Stimulated activated CD8-positive, alpha-beta memory T cell treated with anti-CD3 and anti-CD28 coated beads, Interleukin-12 subunit alpha, Interleukin-12 subunit beta, amount 100 ng/mL, for 4 hours (primary cell): ENCODE results near the gene RIN3.
A peak's percentile ranks its signal among the peaks of the same experiment; 100 is the strongest.

Source experiments
- DNase-seq: peaks from one replicate; pipeline ENCODE4 v3.0.0-alpha.2; 2020; ENCODE audit warnings: low read depth

Gene RIN3

DNA sequence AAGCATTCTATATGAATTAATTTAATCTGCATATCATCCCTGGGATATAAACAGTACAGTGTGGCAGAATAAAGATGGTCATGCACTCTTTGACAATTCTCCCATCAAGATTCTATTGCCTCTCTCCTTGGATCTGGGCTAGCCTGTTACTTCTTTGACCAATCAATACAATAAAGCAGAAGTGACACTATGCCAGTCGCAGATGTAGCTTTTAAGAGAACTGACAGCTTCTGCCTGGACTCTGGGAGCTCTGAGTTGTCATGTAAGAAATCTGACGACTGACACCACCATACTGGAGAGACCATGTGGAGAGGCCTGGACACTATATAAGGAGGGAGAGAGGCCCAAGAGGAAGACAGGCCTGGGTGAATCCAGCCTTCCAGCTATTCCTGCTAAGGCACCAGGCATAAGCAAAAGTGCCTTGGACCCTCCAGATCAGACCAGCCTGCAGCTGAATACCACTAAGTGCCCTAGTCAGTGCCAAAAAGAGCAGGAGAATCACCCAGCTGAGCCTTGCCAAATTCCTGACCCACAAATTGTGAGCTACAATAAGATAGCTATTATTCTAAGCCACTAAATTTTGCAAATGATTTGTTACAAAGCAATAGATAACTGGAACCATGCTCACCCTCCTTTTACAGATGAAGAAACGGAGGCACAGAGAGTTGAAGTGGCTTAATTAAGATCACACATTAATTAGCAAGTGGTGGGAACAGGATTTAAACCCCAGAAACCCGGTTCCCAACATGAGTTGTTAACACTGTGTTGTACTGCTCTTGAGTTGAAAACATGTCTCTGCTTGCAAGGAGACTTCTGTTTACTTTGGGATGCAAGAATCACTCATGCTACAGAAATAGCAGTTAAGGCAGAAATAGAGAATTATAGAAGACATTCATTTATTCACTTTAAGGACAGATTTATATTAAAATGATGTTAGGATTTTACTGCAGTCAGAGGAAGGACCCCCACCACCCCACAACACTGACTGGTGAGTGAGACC, 84.6 kb downstream of the RIN3 start:
- no peak for DNase-seq

DNA sequence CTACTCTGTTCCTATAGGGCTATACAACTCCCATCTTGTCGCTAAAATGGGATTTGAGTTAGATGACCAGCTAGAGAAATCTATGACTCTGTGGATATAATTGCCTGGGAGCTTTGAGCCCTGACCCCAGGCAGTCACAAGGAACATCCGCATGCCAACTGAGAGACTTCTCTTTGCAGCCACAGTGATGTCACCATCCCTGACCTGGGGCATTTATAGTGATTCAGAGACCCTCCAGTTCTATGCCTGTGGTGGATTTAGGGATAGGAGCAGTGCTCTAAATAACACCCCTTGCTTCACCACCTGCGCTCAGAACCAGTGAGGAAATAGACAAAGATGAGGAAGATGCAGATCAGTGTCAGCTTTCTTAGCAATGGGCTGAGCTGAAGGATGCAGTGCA, 86.2 kb downstream of the RIN3 start:
- DNase-seq = no peak

DNA sequence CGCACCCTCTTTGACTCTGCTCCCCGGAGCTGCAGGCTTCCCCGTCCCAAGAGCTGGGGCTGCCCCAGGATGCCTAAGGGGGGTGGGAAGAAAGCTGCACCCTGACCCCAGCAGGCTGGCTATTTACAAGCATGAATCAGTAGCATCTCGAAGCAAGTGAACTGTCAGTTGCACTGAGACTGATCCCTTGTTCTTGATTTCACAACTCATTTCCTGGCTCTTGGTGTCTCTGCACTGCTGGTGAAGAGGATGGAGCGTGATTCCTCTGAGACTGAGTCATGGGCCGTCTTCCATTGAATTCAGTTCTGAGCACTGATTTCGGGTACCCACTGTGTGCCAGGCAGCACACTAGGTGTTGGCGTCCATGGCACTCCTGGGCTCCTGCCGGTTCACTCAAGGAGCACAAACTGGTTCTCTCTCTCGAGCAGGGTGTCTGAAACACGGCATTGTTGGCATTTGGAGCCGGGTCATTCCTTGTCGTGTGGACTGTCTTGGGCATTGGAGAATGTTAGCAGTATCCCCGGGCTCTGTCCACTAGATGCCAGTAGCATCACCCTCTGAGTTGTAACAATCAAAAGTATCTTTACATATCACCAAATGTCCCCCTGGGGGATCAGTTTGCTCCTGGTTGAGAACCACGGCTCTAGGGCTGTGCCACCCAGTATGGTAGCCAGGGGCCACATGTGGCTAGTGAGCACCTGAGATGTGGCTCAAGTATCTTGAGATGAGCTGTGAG, 86.9 kb downstream of the RIN3 start:
- no peak for DNase-seq

DNA sequence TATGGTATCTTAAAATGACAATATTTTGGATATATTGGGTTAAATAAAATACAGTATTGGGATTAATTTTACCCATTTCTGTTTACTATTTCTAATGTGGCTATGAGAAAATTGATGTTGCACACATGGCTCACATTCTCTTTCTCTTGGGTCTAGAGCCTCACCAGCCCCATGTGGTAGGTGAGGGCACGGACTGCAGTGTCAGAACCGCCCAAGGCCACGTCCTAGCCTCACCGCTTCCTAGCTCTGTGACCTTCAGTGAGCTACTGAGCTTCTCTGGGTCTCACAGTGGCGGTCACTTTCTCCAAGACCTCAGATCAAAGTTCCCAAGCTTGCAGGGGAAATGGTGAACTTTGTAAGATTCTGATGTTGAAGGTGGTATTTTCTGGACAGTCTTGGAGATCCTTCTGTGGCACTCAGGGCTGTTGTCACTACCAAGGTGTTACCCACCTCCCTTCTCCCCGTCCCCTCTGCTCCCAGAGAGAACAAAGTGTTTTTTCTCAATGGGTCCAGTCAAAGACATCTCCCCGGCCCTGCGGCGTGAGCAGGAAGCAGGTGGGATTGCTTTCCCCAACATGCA, 87.6 kb downstream of the RIN3 start:
- DNase-seq = no peak

DNA sequence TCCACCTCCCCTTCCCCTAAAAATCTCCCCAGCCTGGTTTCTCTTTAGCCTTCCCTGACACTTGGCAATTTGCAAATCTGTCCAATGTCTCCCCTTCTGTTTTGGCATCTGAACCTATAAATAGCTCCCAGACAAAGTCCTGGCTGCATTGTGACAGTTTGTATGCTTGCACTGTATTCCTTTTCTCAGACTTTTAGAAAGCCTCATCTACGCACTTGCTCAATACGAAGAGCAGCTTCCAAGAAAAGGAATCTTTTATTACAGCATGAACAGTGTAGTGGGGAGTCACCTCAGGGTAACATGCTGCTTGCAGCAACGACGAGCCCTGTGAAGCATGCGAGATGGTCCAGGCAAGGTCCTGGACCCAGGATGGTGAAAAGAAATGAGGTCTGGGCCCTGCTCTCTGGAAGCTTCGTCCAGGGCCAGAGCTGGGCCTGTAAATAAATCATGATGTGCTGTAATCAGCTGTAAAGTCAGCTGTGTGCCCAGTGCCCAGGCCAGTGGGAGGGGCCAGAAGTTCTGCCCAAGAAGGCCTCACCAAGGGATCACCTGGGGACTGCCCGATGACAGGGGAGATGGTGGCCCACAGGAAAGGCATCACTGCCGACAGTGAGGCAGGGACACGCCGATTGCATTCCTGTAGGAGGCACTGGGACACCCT, 88.3 kb downstream of the RIN3 start:
- no peak for DNase-seq

DNA sequence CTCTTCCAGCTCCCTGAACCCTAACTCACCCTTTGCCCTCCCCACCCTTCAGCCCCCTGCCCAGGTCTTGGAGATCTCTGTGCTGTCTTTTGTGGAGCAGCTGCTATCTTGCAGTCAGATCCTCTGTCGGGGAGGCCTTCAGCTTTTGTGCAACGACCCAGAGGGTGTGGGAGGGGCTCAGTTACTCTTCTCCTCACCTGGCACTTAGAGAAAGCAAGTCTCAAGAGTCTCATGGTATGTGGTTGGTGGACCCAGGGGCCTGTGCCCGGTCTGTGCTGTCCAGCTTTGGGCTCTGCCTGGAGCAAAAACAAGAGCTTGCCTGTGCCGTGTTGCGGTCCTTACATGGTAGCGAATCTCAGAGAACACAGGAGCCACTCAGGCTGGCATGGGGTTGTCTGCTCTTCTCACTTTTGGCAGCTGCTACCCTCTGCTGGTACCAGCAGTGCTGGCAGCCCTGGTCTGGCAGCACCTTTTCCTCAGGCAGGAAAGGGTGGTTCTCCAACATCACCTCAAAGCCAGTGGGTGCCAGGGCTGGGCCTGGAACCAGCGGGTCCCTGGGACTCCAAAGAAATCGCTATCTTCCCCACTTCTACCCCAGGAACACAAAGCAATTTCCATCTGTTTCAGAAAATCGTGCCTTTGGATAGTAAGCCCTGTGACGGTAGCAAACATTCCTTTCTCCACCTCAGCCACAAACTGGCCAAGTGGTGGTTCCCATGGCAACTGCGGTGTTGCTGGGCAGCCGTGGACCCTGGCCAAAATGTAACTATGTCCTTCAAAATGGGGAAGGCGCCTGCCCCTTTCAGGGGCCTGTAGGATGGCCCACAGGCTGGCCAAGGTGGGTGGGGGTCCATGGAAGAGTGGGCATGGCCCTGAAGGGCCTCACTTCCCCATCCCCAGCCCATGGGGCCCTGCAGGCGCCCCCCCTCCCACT, 90.0 kb downstream of the RIN3 start:
- peak; percentile 22 for DNase-seq

DNA sequence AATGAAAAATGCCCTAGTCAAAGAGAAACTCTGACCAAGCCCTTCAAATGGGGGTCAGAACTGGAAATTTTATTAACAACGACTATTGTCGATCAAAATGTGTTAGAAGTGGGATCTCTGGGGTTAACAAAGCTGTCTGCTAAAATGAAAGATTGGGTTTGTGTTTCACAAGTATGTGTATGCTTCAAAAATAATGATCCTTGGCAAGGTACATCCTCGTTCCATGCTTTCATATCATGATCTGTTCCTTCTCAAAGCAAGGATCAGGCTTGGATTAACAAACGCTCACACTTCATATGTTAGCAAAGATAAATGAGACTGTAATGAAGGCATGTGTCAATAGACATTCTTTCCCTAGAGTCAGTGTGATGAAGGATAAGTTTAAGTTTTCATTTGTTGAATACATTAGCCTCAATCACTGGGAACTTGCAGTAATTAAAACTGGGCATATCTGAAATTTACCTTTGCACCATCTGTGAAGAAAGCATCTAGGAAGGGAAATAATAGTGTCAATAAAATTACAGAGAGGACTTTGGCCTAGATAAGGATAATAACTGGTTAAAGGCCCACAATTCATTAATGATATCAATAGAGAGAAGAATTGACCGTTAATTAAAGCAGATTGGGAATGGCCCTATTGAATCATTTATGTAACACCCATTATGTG, 91.8 kb downstream of the RIN3 start:
- DNase-seq = no peak

DNA sequence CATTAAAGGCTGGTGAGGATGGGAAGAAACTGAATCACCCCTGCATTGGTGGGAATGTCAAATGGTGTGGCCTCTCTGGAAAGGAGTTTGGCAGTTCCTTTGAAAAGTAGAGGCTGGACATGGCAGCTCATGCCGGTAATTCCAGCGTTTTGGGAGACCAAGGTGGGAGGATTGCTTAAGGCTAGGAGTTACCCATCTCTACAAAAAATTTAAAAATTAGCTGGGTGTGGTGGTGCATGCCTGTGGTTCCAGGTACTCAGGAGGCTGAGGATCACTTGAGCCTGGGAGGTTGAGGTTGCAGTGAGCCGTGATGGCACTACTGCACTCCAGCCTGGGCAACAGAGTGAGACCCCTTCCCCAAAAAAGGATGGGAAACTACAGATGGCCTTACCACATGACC, 93.7 kb downstream of the RIN3 start:
- DNase-seq = no peak

DNA sequence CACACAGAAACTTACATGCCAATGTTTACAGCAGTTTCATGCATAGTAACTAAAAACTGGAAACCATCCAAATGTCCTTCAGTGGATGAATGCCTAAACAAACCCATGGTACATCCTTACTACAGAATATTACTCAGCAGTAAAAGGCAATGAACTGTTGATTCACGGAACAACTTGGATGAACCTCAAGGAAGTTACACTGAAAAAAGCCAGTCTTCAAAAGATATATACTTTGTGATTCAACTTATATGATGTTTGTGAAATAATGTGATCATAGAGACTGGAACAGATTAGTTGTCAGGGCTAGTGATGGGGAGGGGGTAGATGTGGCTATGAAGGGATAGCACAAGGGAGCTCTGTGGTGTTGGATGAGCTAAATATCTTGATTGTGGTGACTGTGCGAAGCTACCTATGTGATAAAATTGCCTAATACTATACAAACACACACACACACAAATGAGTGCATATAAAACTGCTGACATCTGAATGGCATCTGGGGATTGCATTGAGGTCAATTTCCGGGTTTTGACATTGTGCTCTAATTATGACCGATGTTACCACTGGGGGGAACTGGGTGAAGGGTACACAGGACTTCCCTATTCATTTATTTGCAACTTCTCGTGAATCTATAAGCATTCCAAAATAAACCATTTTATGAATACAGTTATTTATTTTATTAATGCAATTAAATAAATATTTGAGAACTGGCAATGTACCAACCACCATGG, 94.3 kb downstream of the RIN3 start:
- DNase-seq = no peak

DNA sequence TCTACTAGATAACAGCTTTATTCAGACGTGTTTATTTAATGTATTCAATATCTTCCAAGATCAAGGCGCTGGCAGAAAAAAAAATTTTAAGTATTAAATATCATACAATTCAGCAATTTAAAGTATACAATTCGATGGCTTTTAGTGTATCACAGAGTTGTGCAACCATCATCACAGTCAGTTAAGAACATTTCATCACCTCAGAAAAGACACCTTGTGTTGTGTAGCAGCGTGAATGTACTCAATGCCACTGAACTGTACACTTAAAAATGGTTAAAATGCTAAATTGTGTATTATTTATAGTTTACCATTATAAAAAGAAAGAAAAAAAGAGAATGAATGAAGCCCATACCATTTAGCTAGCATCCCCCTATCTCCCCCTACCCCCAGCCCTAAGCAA, 96.4 kb downstream of the RIN3 start:
- no peak for DNase-seq

DNA sequence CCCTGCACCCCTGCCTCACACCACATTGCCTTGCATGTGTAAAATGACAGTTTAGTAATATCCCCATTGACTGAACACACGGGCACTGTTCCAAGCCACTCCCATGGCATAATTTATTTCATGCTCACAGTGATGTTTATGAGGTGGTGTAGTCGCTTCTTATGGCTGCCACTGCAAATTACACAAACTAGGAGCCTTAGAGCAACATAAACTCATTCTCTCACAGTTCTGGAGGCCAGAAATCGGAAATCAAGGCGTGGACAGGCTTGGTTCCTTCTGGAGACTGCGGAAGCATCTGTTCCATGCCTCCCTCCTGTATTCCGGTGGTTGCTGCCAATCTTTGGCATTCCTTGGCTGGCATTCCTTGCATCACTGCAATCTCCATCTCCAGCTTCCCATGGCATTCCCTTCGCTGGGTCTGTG, 97.3 kb downstream of the RIN3 start:
- DNase-seq = no peak

DNA sequence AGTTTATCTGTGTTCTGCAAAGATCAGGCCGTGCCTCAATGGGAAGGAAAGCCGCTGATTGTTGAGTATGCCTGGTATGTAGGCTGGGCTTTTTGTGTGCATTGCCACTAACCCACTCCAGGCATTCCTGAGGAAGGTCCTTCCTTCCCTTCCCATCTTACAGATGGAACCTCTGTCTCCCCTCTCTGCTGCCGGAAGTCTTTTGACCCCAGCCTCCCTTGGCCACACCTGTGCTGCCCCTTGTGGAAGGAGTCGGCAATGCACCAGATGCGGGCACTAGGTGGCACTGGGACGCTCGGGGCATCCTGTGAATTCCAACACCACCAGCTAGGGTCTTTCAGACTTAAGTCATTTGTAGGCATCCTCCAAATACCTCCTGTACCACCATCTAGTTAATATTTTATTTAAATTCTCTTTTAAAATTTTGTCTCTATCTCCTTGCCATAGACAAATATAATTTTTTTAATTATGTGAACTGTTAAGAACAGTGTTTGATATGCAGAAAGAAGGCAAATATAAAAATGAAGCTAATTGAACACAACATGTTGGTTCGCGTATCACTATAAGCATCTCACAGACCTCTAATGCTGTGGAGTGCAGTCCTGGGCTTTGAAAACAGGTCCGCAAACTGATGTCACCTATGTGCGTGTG, 99.6 kb downstream of the RIN3 start:
- DNase-seq = peak; percentile 32

DNA sequence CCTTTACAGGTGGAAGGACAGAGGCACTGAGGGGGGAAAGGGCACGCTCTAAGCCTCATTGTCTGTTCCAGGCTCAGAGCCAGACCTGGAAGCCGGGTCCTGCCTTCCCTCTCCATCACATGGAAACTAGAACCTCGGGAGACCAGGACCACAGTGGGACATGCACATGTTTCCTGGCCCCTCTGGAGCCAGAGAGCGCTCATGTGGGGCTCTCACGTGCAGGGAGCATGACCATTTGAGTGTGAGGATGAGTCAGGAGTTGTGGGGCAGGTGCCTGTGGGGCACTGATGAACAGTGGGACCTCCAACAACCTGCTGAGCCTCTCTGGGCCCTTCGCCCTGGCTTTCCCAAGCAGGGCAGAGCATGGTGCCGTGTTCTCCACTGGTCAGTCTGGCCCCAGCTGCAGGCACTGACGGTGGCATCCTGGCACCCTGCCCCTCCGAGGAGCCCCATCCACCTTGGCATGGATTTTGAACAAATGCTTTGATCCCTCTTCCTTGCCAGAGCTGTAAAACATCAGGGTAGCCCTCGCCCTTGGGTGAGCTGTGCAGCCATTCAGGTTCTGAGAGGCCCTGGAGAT, 100.2 kb downstream of the RIN3 start:
- no peak for DNase-seq

DNA sequence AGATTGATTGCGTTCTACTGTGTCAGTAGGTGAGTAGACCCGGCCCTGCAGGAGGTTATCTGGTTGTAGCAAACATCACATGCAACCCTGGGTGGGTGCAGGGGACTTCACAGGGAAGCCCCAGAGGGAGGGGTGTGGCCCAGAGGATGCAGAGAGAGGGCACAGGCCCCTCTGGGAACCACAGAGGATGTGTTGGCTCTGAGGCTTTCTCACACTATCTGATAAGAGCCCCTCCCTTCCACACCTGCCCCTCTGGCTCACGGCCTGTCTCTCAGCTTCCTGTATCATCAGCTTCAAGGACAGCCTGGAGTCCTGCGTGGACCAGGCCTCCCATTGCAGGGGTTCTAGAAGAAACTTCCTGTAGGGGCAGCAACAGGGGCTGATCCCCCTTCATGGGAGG, 101.9 kb downstream of the RIN3 start:
- peak; percentile 55 for DNase-seq

DNA sequence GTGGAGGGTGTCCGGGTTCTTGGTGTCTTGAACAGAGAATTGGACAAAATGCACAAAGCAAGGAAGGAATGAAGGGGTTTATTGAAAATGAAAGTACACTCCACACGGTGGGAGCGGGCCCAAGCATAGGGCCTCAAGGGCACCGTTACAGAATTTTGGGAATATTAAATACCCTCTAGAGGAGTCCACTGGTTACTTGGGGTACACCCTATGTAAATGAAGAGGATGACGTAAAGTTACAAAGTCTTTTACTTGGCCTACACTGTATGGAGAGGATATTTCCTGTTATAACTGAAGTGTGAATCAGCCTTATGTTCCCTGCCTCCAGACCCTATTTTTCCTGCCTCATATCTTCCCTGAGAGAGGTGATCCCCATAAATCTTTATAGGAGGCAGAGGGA, 102.6 kb downstream of the RIN3 start:
- no peak for DNase-seq

DNA sequence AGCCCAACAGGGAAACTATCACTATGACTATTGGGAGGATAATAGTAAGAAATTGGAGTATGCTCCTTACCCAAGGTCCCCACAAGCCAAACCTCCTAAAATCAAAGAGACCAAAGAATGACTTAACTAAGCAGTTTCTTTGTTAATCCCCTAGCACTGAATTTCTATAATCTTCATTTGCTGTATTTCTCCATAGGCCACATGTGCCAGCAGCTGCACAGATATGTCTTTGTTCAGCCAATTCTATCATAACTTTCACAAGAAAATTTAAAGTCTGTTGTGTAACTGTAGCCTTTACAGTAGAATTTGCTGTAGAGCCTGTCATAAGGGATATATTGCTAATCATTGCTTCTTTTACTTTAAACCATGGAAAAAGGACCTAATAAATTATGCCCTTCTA, 104.0 kb downstream of the RIN3 start:
- no peak for DNase-seq

DNA sequence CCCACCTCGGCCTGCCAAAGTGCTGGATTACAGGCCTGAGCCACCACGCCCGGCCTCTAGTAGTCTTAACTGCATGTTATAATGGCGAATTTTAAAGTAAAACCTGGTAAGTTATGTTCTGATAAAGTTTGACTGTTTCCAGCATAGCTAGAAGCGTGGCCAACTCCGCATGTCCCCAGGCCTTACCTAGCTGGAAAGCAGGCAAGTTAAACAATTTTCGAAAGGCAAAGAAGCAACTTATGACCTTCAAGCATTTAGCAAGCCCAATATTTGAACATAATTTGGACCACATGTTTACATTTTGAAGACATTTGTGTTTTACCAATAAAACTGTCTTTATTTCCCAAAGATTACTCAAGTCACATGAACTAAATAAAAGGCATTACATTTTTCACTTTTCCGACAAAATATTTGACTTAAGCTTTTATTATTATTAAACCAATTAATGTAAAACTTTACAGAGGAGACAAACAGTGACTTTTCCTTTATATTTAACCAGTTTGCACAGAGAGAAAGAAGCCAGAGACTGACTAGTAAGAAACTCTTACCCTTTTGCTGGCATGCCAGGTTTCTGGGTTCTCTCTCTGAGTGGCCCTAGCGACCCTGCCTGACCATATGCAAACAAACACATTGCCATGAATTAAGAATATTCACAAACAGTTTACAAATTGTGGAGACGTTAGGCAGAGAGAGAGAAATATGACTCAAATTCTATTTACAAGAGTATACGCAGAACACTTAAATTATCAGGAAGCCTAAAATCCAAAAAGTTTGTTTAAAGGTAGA, 106.3 kb downstream of the RIN3 start:
- no peak for DNase-seq

DNA sequence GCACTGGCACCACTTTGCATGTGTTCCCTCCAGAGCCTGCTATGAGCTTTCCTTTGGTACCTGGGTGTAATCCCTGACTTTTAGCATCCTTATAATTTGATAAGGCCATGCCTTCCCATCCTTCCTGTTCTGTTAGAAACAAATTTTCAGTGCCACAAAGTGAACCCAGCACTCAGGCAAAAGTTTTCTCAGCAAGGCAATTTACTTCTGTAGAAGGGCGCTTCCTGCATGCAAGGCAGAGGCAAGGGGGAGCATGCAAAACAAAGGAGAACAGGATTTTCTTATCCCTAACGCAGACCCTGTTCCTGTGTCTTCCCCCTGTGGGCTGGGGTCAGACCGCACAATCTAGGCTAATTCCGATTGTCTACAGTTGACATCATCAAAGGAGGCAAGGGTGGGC, 108.7 kb downstream of the RIN3 start:
- no peak for DNase-seq
